AG04449 (cell line): ENCODE data around the gene ADAMTS12.
"Not testable (repeated sequence)": the region's sequence is repeated elsewhere in the genome, so short reads cannot be mapped to it uniquely, and the experiment has no call there.

Experiments
- CTCF ChIA-PET: fragments of 350-600 bp; formaldehyde crosslinking; extraction: SDS; loops from one replicate; lab custom pipeline; 2021; ENCODE audit warnings: antibody characterized with exemption; lab: Yijun Ruan, JAX
- POLR2A ChIA-PET: fragments of 400-600, 350-600 bp; formaldehyde crosslinking; extraction: SDS; loops from one replicate; lab custom pipeline; 2020; ENCODE audit warnings: antibody characterized with exemption, inconsistent platforms; lab: Yijun Ruan, JAX
- DNase-seq: peaks from one replicate; pipeline ENCODE4 v3.0.0-alpha.2; 2010; ENCODE audit warnings: low read depth, low spot score
- H3K4me3 ChIP-seq: 2 replicates; pipeline ENCODE4 v1.5.1; 2011; ENCODE audit warnings: low read depth, mild to moderate bottlenecking, control low read depth, low read length
- CTCF ChIP-seq: IDR thresholded peaks from one replicate; pipeline ENCODE4 v1.5.1; 2011; ENCODE audit warnings: mild to moderate bottlenecking, moderate library complexity, low read length, control low read depth, inconsistent platforms; ENCODE audit not compliant: insufficient read depth; ENCODE audit errors: missing control alignments

Gene ADAMTS12

GRCh38 chr5:33549982-33550567, 341.7 kb downstream of the ADAMTS12 start:
- ChIA-PET CTCF (no interaction called here), POLR2A (no interaction called here)
- no peak overlapping the region for H3K4me3 ChIP-seq
- no peak for TF ChIP-seq CTCF
- DNase-seq: no peak

- POLR2A ChIA-PET, CTCF ChIA-PET, H3K4me3 ChIP-seq, DNase-seq: not testable (repeated sequence)
Observed at GRCh38 chr5:33539790-33540189, 352.0 kb downstream of the ADAMTS12 start.

GRCh38 chr5:33539212-33539611, 352.6 kb downstream of the ADAMTS12 start:
- CTCF ChIA-PET: no interaction called here
- POLR2A ChIA-PET: no interaction called here
- H3K4me3 ChIP-seq: no peak overlapping the region
- DNase-seq: no peak
- no peak for TF ChIP-seq CTCF

- POLR2A ChIA-PET: no interaction called here
- DNase-seq: no peak
- CTCF ChIA-PET: no interaction called here
- TF ChIP-seq CTCF: no peak
- no peak overlapping the region for H3K4me3 ChIP-seq
Observed at GRCh38 chr5:33538201-33538600, 353.6 kb downstream of the ADAMTS12 start.

- ChIA-PET CTCF (no interaction called here), POLR2A (no interaction called here)
- H3K4me3 ChIP-seq: no peak overlapping the region
- TF ChIP-seq CTCF: no peak
- no peak for DNase-seq
Observed at GRCh38 chr5:33537240-33537639, 354.6 kb downstream of the ADAMTS12 start.

GRCh38 chr5:33536802-33537201, 355.0 kb downstream of the ADAMTS12 start:
- ChIA-PET CTCF (no interaction called here), POLR2A (no interaction called here)
- DNase-seq: no peak
- no peak overlapping the region for H3K4me3 ChIP-seq
- TF ChIP-seq CTCF: no peak

- TF ChIP-seq CTCF: no peak
- DNase-seq: no peak
- ChIA-PET POLR2A (no interaction called here), CTCF (no interaction called here)
- H3K4me3 ChIP-seq: no peak overlapping the region
Observed at GRCh38 chr5:33531824-33532223, 360.0 kb downstream of the ADAMTS12 start.
